Gastrocnemius medialis (tissue), 4 donors: ENCODE results near the gene ZNF556. TPM values are rescaled to one million over a fixed set of nuclear protein-coding genes. Genes with fewer than 3 reads are reported as not detected.

Source experiments
- ATAC-seq, 2 donors: fragments of 150-250 bp; one replicate each; pipeline ENCODE4 v1.9.1; 2016
- DNase-seq, 2 donors: peaks; one replicate each; pipeline ENCODE4 v3.0.0-alpha.2; 2019
- H3K27ac ChIP-seq, 4 donors: fragments of 200-600 bp; sonication (generic); 1 replicate in 1 of 4; 2 replicates in 3 of 4; pipeline ENCODE4 v1.5.1; 2016 to 2018; ENCODE audit warnings: mild to moderate bottlenecking in 2 of 4, moderate library complexity in 1 of 4
- H3K27me3 ChIP-seq, 3 donors: fragments of 200-600 bp; sonication (generic) in 2 of 3; 1 replicate in 1 of 3; 2 replicates in 2 of 3; pipeline versions ENCODE4 v1.5.1 to v1.6.0; 2016 to 2019; ENCODE audit warnings: mild to moderate bottlenecking in 1 of 3, moderate library complexity in 1 of 3
- H3K36me3 ChIP-seq, 2 donors: fragments of 200-600 bp; sonication (generic) in 1 of 2; one replicate each; pipeline ENCODE4 v1.5.1; 2017 to 2018
- H3K4me1 ChIP-seq, 2 donors: fragments of 200-600 bp; sonication (generic) in 1 of 2; one replicate each; pipeline ENCODE4 v1.5.1; 2016 to 2017; ENCODE audit warnings: mild to moderate bottlenecking in 2 of 2
- H3K4me3 ChIP-seq, 4 donors: fragments of 200-600 bp; sonication (generic) in 3 of 4; 1 replicate in 1 of 4; 2 replicates in 3 of 4; pipeline ENCODE4 v1.5.1; 2016 to 2019; ENCODE audit warnings: mild to moderate bottlenecking in 2 of 4
- H3K9me3 ChIP-seq, 3 donors: fragments of 200-600 bp; sonication (generic) in 2 of 3; 1 replicate in 1 of 3; 2 replicates in 2 of 3; pipeline ENCODE4 v1.5.1; 2016 to 2019
- CTCF ChIP-seq, 5 experiments: fragments of 450-650 bp in 3 of 5; fragments of 200-600 bp in 2 of 5; sonication (generic) in 2 of 5; IDR thresholded peaks in 4 of 5; conservative IDR thresholded peaks in 1 of 5; 1 replicate in 4 of 5; 2 replicates in 1 of 5; pipeline ENCODE4 v1.5.1; 2016 to 2019; ENCODE audit warnings: antibody characterized with exemption in 5 of 5, mild to moderate bottlenecking in 3 of 5, moderate library complexity in 3 of 5
- POLR2A ChIP-seq, 2 donors: fragments of 450-650 bp; IDR thresholded peaks; one replicate each; pipeline ENCODE4 v1.6.1; 2017; ENCODE audit warnings: antibody characterized with exemption in 2 of 2, mild to moderate bottlenecking in 2 of 2, moderate library complexity in 2 of 2
- in situ Hi-C, 4 donors: fragments of 200-750 bp; cut with MboI; loops; one replicate each; pipeline versions ENCODE4 v1.15.0 to v1.8.0; 2017; ENCODE audit warnings: low sequenced_read_pairs in 4 of 4
- intact Hi-C: fragments of 100-400 bp; cut with DNase I; formaldehyde crosslinking; loops from one replicate; pipeline ENCODE4 v1.15.1; 2023; ENCODE audit warnings: low total_unique reads
- total RNA-seq, 4 donors: library from RNA; depleted of rRNA; stranded (reverse); fragments of >200 nt; gene quantifications; one replicate each; pipeline versions ENCODE4 v1.1.0 to v1.2.3, GENCODE V29; 2016

Gene ZNF556
- total RNA-seq, 4 donors from 2014 or later = 0.26 to 0.34 TPM; not detected in 2

DNA sequence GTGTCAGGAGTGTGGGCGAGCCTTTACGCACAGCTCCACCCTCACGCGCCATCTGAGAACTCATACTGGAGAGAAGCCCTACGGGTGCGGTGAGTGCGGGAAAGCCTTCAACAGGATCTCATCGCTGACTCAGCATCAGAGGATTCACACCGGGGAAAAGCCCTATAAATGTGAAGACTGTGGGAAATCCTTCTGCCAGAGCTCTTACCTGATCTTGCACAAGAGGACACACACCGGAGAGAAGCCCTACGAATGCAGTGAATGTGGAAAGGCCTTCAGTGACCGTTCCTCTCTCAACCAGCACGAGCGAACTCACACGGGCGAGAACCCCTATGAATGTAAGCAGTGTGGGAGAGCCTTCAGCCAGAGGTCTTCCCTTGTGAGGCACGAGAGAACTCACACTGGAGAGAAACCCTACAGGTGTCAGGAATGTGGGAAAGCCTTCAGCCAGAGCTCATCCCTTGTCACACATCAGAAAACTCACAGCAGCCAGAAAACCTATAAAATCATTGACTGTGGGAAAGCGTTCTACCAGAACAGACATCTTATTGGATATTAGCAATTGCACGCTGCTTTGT is 32.8 kb upstream of the ZNF556 start:
- H3K36me3 ChIP-seq = peaks cover 18 to 48% of the 10 kb centered on the region in 2 donors
- ATAC-seq = no peak

GRCh38 chr19:2837430-2837829 is 29.7 kb upstream of the ZNF556 start:
- intact Hi-C loops = no loop called here
- H3K27me3 ChIP-seq = no peaks in the 10 kb centered on the region
- H3K9me3 ChIP-seq = peaks cover 18 to 33% (median 27%) of the 10 kb centered on the region in 3 donors
- H3K36me3 ChIP-seq = peaks cover 17 to 32% of the 10 kb centered on the region in 2 donors
- H3K4me3 ChIP-seq = no peak overlapping the region
- H3K27ac ChIP-seq = no peak overlapping the region
- no peak for TF ChIP-seq POLR2A (IDR thresholded peaks at IDR 0.05)
- no peak for TF ChIP-seq CTCF (IDR thresholded peaks at IDR 0.05 in 4 of 5, conservative IDR thresholded peaks at IDR 0.05 in 1 of 5)
- DNase-seq = no peak
- in situ Hi-C loops = no loop called here
- ATAC-seq = no peak
- H3K4me1 ChIP-seq = peaks cover 5 to 9% of the 10 kb centered on the region in 2 donors

More for the DNA sequence above, 32.8 kb upstream of the ZNF556 start:
- H3K9me3 ChIP-seq = peaks cover 18 to 40% (median 27%) of the 10 kb centered on the region in 3 donors
- H3K4me3 ChIP-seq = peak overlapping the region in 1 of 4 donors; percentile 11
- H3K27me3 ChIP-seq = no peaks in the 10 kb centered on the region
- intact Hi-C loops (no loop called here), in situ Hi-C loops (no loop called here)
- TF ChIP-seq CTCF (IDR thresholded peaks at IDR 0.05 in 4 of 5, conservative IDR thresholded peaks at IDR 0.05 in 1 of 5) (no peak), POLR2A (IDR thresholded peaks at IDR 0.05) (no peak)
- H3K4me1 ChIP-seq = no peaks in the 10 kb centered on the region
- no peak overlapping the region for H3K27ac ChIP-seq
- DNase-seq = no peak

DNA sequence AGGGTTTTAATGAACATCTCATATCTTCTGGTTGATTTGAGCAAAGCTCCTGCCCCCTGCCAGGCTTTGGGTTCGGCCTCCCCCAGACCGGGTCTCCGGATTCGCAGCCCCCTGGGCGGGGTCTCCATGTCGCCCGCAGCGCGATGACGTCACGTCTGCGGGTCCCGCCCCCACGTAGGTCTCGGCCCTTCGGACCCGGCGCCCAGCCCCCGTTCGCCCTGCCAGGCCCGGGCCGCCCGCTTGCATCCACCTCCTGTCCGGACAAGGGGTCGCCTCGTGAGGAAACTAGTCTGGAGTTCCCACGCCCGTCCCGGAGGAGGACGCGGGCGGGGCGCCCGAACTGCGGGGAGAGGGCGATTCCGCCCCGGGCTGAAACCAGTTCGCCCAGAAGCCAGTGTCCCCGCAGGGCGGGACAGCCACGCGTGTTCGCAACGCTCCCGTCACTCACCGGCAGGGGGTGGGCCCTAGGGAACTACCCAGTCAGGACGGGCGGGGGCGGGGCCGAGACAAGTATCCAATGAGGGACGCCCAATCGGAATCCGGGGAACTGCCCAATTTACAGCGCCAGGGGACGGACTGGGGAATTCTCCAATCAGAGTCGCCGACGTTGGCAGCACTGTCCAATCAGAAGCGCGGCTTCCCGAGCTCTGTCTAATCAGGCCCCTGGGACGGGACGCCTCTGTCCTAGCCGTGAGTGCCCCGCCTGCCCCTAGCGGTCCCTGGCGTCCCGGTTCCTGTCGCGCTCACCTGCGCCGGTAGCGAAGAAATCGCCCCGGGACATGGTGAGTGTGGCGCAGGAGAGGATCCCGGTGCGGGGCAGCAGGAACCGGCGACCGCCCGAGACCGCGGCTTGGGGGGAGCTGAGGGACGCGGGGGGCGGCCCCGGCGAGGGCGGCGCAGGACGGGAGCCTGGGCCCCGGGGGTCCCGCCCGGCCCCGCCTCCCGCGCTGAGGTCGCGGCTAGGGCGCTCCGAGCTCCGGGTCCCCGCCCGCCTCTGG is 26.0 kb upstream of the ZNF556 start, which contains the start of gene ZNF555:
TSS of gene ZNF555 (plus strand) at position 682 of the 998 bp plus-strand sequence. CDS start at position 780, 98 bp downstream.
- peak within 1 kb of the TSS; percentile 69 to 85 (median 74) for H3K4me3 ChIP-seq
- ATAC-seq = peak; percentile 99
- H3K27me3 ChIP-seq = no peaks in the 10 kb centered on the region
- H3K27ac ChIP-seq = peak within 1 kb of the TSS; percentile 80 to 92 (median 86)
- peaks cover 0 to 2% (median 0%) of the 10 kb centered on the region in 3 donors for H3K9me3 ChIP-seq
- TF ChIP-seq POLR2A (IDR thresholded peaks at IDR 0.05) (peak; percentile 56 to 79), CTCF (IDR thresholded peaks at IDR 0.05 in 4 of 5, conservative IDR thresholded peaks at IDR 0.05 in 1 of 5) (peak; percentile 38 to 75 (median 68))
- H3K36me3 ChIP-seq = no peaks in the 10 kb centered on the region
- in situ Hi-C loops = no loop called here
- peak; percentile 99 for DNase-seq
- H3K4me1 ChIP-seq = peaks cover 15 to 20% of the 10 kb centered on the region in 2 donors
- intact Hi-C loops = loop anchor here (1.0 to 2.0 kb wide), 2 partner anchors 22 to 110 kb away; partner anchors contain the start of gene ZNF554

DNA sequence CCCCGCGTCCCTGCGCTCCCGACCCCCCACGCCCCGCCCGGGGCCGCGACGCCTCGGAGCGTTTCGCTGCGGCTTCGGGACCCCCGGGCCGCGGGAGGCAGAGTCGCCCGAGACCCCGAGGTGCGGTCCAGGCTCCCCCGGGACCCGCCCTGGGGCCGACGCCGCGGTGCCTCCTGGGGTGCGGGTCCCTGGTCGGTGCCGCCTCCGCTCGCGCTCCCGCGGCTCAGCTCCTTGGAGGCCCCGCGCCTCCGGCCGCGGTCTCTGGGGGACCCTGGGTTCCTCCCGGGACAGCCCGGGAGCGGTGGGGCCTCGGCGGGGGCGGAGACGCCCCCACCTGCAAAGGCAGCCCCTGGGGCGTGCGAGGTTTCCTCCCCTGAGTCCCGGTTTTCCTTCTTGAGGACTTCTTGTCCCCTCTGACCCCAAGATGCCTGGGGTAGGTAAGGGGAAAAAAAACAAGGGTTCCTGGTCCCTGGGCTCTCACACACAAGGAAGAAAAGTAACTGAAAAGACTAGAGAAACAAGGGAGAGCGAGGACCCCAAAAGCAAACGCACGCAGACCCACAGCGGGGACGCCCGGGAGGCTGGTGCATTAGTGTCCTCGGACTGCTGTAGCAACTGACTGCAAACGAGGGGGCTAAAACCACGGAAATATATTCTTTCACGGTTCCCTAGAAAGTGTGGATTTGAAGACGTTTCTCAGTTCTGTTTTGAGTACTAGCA is 25.1 kb upstream of the ZNF556 start:
- intact Hi-C loops = loop anchor here (1.0 to 2.0 kb wide), 2 partner anchors 23 to 109 kb away; partner anchors contain the start of gene ZNF554
- peaks cover 16 to 27% of the 10 kb centered on the region in 2 donors for H3K4me1 ChIP-seq
- H3K27me3 ChIP-seq = no peaks in the 10 kb centered on the region
- no peak for ATAC-seq
- no peaks in the 10 kb centered on the region for H3K9me3 ChIP-seq
- peak overlapping the region; percentile 80 to 92 (median 86) for H3K27ac ChIP-seq
- TF ChIP-seq POLR2A (IDR thresholded peaks at IDR 0.05) (no peak), CTCF (IDR thresholded peaks at IDR 0.05 in 4 of 5, conservative IDR thresholded peaks at IDR 0.05 in 1 of 5) (no peak)
- in situ Hi-C loops = no loop called here
- DNase-seq = no peak
- no peaks in the 10 kb centered on the region for H3K36me3 ChIP-seq
- peak overlapping the region; percentile 69 to 85 (median 74) for H3K4me3 ChIP-seq
